A549 (cell line): ENCODE results near the gene UBE4A. TPM values are rescaled to one million over a fixed set of nuclear protein-coding genes. Genes with fewer than 3 reads are reported as not detected.
"Not testable (repeated sequence)": the region's sequence is repeated elsewhere in the genome, so short reads cannot be mapped to it uniquely, and the experiment has no call there.

ENCODE experiments used
- ATAC-seq, 2 experiments: fragments of 200-7000 bp in 1 of 2; fragments of >200 bp in 1 of 2; cut with Nextera tagmentation in 1 of 2; cut with Tn5 transposase in 1 of 2; 3 replicates each; pipeline versions ENCODE4 v1.8.0 to v1.9.1; 2018 to 2020; ENCODE audit warnings: mild to moderate bottlenecking in 1 of 2, moderate library complexity in 1 of 2
- CTCF ChIA-PET: fragments of 300-600 bp; sonication (Branson Sonifier 250); formaldehyde crosslinking; extraction: SDS; loops from one replicate; lab custom pipeline; 2021; ENCODE audit warnings: antibody characterized with exemption, inconsistent platforms; lab: Yijun Ruan, JAX
- POLR2A ChIA-PET: fragments of 350-600 bp; formaldehyde crosslinking; extraction: SDS; loops from one replicate; lab custom pipeline; 2021; ENCODE audit warnings: antibody characterized with exemption, inconsistent platforms; lab: Yijun Ruan, JAX
- DNase-seq, 2 experiments: peaks; one replicate each; pipeline versions ENCODE4 v3.0.0 to v3.0.0-alpha.2; 2011 to 2016; ENCODE audit warnings: low read depth in 1 of 2, low spot score in 1 of 2
- FAIRE-seq: peaks from 2 replicates; lab custom pipeline; 2011; peaks lifted over from hg19 to GRCh38; lab: Jason Lieb, UNC
- H3K27ac ChIP-seq, 2 experiments: fragments of >200 bp; sonication (Bioruptor Twin); formaldehyde crosslinking; 3 replicates each; pipeline ENCODE4 v1.5.1; 2016 to 2017
- H3K4me1 ChIP-seq: fragments of >200 bp; sonication (Bioruptor Twin); formaldehyde crosslinking; 3 replicates; pipeline ENCODE4 v1.6.1; 2016
- H3K4me2 ChIP-seq: fragments of >200 bp; sonication (Bioruptor Twin); formaldehyde crosslinking; 3 replicates; pipeline ENCODE4 v1.6.1; 2016
- H3K4me3 ChIP-seq: fragments of >200 bp; sonication (Bioruptor Twin); formaldehyde crosslinking; 3 replicates; pipeline ENCODE4 v1.5.1; 2016
- H3K9me3 ChIP-seq: fragments of >200 bp; sonication (Bioruptor Twin); formaldehyde crosslinking; 3 replicates; pipeline ENCODE4 v1.6.1; 2016
- BHLHE40 ChIP-seq: IDR thresholded peaks from 2 replicates; pipeline ENCODE4 v1.6.1; 2012; ENCODE audit warnings: low read depth, low read length, inconsistent platforms
- CEBPB ChIP-seq, 2 experiments: fragments of >200 bp in 1 of 2; sonication (Bioruptor Twin) in 1 of 2; formaldehyde crosslinking in 1 of 2; IDR thresholded peaks; 2 replicates each; pipeline ENCODE4 v1.6.1; 2012 to 2016
- EHF ChIP-seq: fragments of 250-450 bp; sonication (Bioruptor Pico); IDR thresholded peaks from 2 replicates; pipeline ENCODE4 v1.5.0; 2020; ENCODE audit warnings: mild to moderate bottlenecking
- EHMT2 ChIP-seq: fragments of 200-600 bp; sonication (generic); IDR thresholded peaks from 2 replicates; pipeline ENCODE4 v1.6.1; 2016; ENCODE audit warnings: antibody characterized with exemption, low read depth, mild to moderate bottlenecking, moderate library complexity
- ESRRA ChIP-seq: fragments of 150-350 bp; IDR thresholded peaks from 2 replicates; pipeline ENCODE4 v1.6.1; 2014; ENCODE audit warnings: mild to moderate bottlenecking, low read length, borderline replicate concordance
- FOSL2 ChIP-seq, 2 experiments: fragments of 450-650 bp in 1 of 2; fragments of >200 bp in 1 of 2; sonication (Bioruptor Twin) in 1 of 2; formaldehyde crosslinking; IDR thresholded peaks; 2 replicates each; pipeline versions ENCODE4 v1.5.0 to v1.6.1; 2016 to 2020; ENCODE audit warnings: mild to moderate bottlenecking in 1 of 2, moderate library complexity in 1 of 2
- HDAC2 ChIP-seq: fragments of 200-600 bp; sonication (generic); IDR thresholded peaks from 2 replicates; pipeline ENCODE4 v1.6.1; 2016
- NFE2L2 ChIP-seq: fragments of 150-350 bp; conservative IDR thresholded peaks from 2 replicates; pipeline ENCODE4 v1.6.1; 2014; ENCODE audit warnings: low read length
- POLR2A ChIP-seq: IDR thresholded peaks from 2 replicates; pipeline ENCODE4 v1.6.1; 2012; ENCODE audit warnings: mild to moderate bottlenecking, low read length
- POLR2AphosphoS2 ChIP-seq: conservative IDR thresholded peaks from 2 replicates; pipeline ENCODE4 v1.6.1; 2012; ENCODE audit warnings: low read length, improper control_type of control experiment, inconsistent platforms
- RARB ChIP-seq: fragments of 250-450 bp; sonication (Bioruptor Pico); IDR thresholded peaks from 2 replicates; pipeline ENCODE4 v1.8.0; 2021; ENCODE audit warnings: mild to moderate bottlenecking, moderate library complexity
- RFX5 ChIP-seq: fragments of 450-650 bp; IDR thresholded peaks from 2 replicates; pipeline ENCODE4 v1.7.1; 2014; ENCODE audit warnings: antibody characterized with exemption, mild to moderate bottlenecking, moderate library complexity
- RNF2 ChIP-seq: fragments of 200-600 bp; sonication (generic); IDR thresholded peaks from 2 replicates; pipeline ENCODE4 v1.6.1; 2016; ENCODE audit warnings: low read depth, mild to moderate bottlenecking, antibody characterized with exemption, moderate library complexity, borderline replicate concordance
- TFCP2L1 ChIP-seq: fragments of 250-450 bp; sonication (Bioruptor Pico); IDR thresholded peaks from 2 replicates; pipeline ENCODE4 v1.5.0; 2021; ENCODE audit warnings: mild to moderate bottlenecking
- TP53 ChIP-seq: fragments of 250-450 bp; sonication (Bioruptor Pico); IDR thresholded peaks from 2 replicates; pipeline ENCODE4 v1.5.0; 2021; ENCODE audit warnings: mild to moderate bottlenecking, moderate library complexity
- WGBS: methylation state at CpG from one replicate; pipeline ENCODE4 v1.1.6; 2017; ENCODE audit errors: missing lambda C conversion rate; 5-methylcytosine and 5-hydroxymethylcytosine counted together
- polyA plus RNA-seq, 4 experiments: library from polyadenylated mRNA; depleted of rRNA in 3 of 4; stranded (reverse); fragments of >200 nt; fragmentation: RNase III in 1 of 4; extraction: RNeasy Plus Mini Kit Qiagen cat#74134 plus additional on column Dnase treatment in 1 of 4; gene quantifications; 2 replicates in 3 of 4; 3 replicates in 1 of 4; pipeline ENCODE4 v1.2.3, GENCODE V29; 2011 to 2017
- TF ChIP-seq, protein P1 (sequence below): IDR thresholded peaks from 2 replicates; pipeline ENCODE4 v1.6.1; 2012
- TF ChIP-seq, protein P2 (sequence below): fragments of 250-450 bp; sonication (Bioruptor Pico); IDR thresholded peaks from 2 replicates; pipeline ENCODE4 v1.5.0; 2021; ENCODE audit warnings: mild to moderate bottlenecking, moderate library complexity, borderline replicate concordance
- TF ChIP-seq, protein P3 (sequence below): fragments of >200 bp; sonication (Bioruptor Twin); formaldehyde crosslinking; IDR thresholded peaks from 3 replicates; pipeline ENCODE4 v1.5.1; 2016
- TF ChIP-seq, protein P4 (sequence below): fragments of 200-600 bp; sonication (generic); IDR thresholded peaks from 2 replicates; pipeline ENCODE4 v1.6.1; 2016; ENCODE audit warnings: antibody characterized with exemption, mild to moderate bottlenecking, moderate library complexity
- TF ChIP-seq, protein P5 (sequence below): fragments of 150-350 bp; IDR thresholded peaks from 2 replicates; pipeline ENCODE4 v1.6.1; 2014; ENCODE audit warnings: low read depth, mild to moderate bottlenecking, low read length

The UBE4A gene
- polyA plus RNA-seq, 2 of the 4 experiments (the other 2 are of a cell fraction): 11.4 to 18.9 TPM

DNA sequence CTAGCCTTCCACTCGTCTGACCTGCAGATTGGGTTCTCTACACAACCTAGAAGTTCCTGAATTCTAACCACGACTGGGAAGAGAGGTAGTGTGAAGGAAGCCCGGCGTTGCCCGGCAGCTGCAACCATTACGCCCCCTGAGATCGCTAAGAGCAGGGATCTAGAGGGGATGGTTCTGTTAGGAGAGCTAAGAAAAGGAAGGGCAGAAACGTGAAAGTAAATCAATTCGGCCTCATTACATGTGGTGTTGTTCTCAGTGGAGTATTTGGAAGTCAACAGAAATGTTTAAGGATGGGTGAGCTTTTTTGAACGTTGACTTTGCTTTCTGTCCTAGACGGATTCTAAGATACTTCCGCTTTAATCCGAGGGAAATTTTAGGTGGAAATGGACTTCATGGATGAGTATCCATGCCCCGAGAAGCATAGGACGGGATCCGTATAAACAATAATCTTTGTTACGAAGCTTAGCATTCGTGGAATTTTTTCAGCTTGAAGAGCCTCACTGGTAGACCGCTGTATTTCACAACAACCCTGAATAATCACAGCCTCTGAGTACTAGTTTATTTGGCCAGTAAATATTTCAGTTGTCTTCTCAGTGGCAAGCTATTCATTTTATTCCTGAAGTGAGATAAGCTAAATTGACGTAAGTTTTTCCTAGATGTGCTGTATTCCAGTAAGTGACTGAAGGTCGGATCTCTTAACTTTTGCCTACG lies 42.6 kb downstream of the UBE4A start:
- TF ChIP-seq TP53 (CRISPR knock-in tag) (no peak), RNF2 (no peak), CEBPB (IDR thresholded peaks at IDR 0.05) (no peak), RARB (CRISPR knock-in tag) (no peak), RFX5 (no peak), EHF (CRISPR knock-in tag) (no peak), HDAC2 (no peak), FOSL2 (IDR thresholded peaks at IDR 0.05) (no peak), FOSL2 (CRISPR knock-in tag; IDR thresholded peaks at IDR 0.05) (no peak), TFCP2L1 (CRISPR knock-in tag) (no peak), POLR2AphosphoS2 (no peak), EHMT2 (no peak), POLR2A (no peak), BHLHE40 (no peak), NFE2L2 (no peak), ESRRA (no peak)
- TF ChIP-seq, protein P1, sequence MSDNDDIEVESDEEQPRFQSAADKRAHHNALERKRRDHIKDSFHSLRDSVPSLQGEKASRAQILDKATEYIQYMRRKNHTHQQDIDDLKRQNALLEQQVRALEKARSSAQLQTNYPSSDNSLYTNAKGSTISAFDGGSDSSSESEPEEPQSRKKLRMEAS: no peak
- TF ChIP-seq, protein P2, sequence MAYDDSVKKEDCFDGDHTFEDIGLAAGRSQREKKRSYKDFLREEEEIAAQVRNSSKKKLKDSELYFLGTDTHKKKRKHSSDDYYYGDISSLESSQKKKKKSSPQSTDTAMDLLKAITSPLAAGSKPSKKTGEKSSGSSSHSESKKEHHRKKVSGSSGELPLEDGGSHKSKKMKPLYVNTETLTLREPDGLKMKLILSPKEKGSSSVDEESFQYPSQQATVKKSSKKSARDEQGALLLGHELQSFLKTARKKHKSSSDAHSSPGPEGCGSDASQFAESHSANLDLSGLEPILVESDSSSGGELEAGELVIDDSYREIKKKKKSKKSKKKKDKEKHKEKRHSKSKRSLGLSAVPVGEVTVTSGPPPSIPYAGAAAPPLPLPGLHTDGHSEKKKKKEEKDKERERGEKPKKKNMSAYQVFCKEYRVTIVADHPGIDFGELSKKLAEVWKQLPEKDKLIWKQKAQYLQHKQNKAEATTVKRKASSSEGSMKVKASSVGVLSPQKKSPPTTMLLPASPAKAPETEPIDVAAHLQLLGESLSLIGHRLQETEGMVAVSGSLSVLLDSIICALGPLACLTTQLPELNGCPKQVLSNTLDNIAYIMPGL (CRISPR knock-in tag): no peak
- TF ChIP-seq, protein P3, sequence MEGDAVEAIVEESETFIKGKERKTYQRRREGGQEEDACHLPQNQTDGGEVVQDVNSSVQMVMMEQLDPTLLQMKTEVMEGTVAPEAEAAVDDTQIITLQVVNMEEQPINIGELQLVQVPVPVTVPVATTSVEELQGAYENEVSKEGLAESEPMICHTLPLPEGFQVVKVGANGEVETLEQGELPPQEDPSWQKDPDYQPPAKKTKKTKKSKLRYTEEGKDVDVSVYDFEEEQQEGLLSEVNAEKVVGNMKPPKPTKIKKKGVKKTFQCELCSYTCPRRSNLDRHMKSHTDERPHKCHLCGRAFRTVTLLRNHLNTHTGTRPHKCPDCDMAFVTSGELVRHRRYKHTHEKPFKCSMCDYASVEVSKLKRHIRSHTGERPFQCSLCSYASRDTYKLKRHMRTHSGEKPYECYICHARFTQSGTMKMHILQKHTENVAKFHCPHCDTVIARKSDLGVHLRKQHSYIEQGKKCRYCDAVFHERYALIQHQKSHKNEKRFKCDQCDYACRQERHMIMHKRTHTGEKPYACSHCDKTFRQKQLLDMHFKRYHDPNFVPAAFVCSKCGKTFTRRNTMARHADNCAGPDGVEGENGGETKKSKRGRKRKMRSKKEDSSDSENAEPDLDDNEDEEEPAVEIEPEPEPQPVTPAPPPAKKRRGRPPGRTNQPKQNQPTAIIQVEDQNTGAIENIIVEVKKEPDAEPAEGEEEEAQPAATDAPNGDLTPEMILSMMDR: no peak
- TF ChIP-seq, protein P4, sequence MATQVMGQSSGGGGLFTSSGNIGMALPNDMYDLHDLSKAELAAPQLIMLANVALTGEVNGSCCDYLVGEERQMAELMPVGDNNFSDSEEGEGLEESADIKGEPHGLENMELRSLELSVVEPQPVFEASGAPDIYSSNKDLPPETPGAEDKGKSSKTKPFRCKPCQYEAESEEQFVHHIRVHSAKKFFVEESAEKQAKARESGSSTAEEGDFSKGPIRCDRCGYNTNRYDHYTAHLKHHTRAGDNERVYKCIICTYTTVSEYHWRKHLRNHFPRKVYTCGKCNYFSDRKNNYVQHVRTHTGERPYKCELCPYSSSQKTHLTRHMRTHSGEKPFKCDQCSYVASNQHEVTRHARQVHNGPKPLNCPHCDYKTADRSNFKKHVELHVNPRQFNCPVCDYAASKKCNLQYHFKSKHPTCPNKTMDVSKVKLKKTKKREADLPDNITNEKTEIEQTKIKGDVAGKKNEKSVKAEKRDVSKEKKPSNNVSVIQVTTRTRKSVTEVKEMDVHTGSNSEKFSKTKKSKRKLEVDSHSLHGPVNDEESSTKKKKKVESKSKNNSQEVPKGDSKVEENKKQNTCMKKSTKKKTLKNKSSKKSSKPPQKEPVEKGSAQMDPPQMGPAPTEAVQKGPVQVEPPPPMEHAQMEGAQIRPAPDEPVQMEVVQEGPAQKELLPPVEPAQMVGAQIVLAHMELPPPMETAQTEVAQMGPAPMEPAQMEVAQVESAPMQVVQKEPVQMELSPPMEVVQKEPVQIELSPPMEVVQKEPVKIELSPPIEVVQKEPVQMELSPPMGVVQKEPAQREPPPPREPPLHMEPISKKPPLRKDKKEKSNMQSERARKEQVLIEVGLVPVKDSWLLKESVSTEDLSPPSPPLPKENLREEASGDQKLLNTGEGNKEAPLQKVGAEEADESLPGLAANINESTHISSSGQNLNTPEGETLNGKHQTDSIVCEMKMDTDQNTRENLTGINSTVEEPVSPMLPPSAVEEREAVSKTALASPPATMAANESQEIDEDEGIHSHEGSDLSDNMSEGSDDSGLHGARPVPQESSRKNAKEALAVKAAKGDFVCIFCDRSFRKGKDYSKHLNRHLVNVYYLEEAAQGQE: no peak
- TF ChIP-seq, protein P5, sequence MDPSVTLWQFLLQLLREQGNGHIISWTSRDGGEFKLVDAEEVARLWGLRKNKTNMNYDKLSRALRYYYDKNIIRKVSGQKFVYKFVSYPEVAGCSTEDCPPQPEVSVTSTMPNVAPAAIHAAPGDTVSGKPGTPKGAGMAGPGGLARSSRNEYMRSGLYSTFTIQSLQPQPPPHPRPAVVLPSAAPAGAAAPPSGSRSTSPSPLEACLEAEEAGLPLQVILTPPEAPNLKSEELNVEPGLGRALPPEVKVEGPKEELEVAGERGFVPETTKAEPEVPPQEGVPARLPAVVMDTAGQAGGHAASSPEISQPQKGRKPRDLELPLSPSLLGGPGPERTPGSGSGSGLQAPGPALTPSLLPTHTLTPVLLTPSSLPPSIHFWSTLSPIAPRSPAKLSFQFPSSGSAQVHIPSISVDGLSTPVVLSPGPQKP: no peak
- Histone ChIP-seq H3K27ac (peak overlapping the region; percentile 82 to 93), H3K4me2 (peak overlapping the region; percentile 73), H3K4me1 (peaks cover 19% of the 10 kb centered on the region), H3K9me3 (no peaks in the 10 kb centered on the region), H3K4me3 (peak overlapping the region; percentile 81)
- POLR2A ChIA-PET: interaction anchor here (0.7 to 1.1 kb wide), 4 partner anchors 33 to 390 kb away, joined by 3 to 5 read pairs (median 3); partner anchors contain the start of gene KMT2A
- CTCF ChIA-PET: interaction anchor here (0.5 to 2.1 kb wide), 6 partner anchors 10 to 207 kb away, joined by 3 to 7 read pairs (median 4); no protein-coding TSS in a partner anchor
- ATAC-seq (peak; percentile 57 to 64; a peak in 4 of 6 replicates), DNase-seq (peak; percentile 10 to 18), FAIRE-seq (no peak)
- WGBS: 2% methylated on average over 22 of the region's 22 CpGs

DNA sequence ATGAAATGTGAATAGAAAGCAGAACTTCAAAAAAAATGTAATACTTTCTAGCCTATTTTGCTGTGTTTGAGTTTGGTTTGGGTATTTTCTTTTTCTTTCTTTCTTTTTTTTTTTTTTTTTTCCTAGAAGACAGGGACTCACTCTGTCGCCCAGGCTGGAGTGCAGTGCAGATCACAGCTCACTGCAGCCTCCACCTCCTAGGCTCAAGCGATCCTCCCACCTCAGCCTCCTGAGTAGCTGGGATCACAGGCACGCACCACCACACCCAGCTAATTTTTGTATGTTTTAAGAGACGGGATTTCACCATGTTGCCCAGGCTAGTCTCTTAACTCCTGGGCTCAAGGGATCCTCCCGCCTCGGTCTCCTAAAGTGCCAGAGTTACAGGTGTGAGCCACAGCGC lies 43.2 kb downstream of the UBE4A start:
- not testable (repeated sequence) for FAIRE-seq, DNase-seq, ATAC-seq, H3K9me3 ChIP-seq, H3K27ac ChIP-seq
- H3K4me1 ChIP-seq: peaks cover 19% of the 10 kb centered on the region
- WGBS: 74% methylated on average over 7 of the region's 7 CpGs
- peak overlapping the region; percentile 81 for H3K4me3 ChIP-seq
- H3K4me2 ChIP-seq: peak overlapping the region; percentile 73
- ChIA-PET CTCF (interaction anchor here (0.5 to 2.1 kb wide), 6 partner anchors 10 to 207 kb away, joined by 3 to 7 read pairs (median 4); no protein-coding TSS in a partner anchor), POLR2A (interaction anchor here (0.7 to 1.1 kb wide), 4 partner anchors 33 to 389 kb away, joined by 3 to 5 read pairs (median 3); partner anchors contain the start of gene KMT2A)
